H1 (cell line): ENCODE results near the gene VPS41. TPM values are rescaled to one million over a fixed set of nuclear protein-coding genes. Genes with fewer than 3 reads are reported as not detected.

ENCODE experiments used
- CTCF ChIA-PET: fragments of 300-600 bp; sonication (Branson Sonifier 250); formaldehyde crosslinking; loops from one replicate; lab custom pipeline; 2021; ENCODE audit not compliant: partially characterized antibody; lab: Charles Lee
- POLR2A ChIA-PET: fragments of 300-600 bp; sonication (Branson Sonifier 250); formaldehyde crosslinking; loops from one replicate; lab custom pipeline; 2021; ENCODE audit warnings: inconsistent platforms; ENCODE audit not compliant: partially characterized antibody; lab: Charles Lee
- DNase-seq, 2 experiments: peaks; one replicate each; pipeline versions ENCODE4 v3.0.0 to v3.0.0-alpha.2; 2010 to 2022; ENCODE audit warnings: low spot score in 2 of 2, low read depth in 1 of 2, mixed read lengths in 1 of 2
- FAIRE-seq: peaks from 2 replicates; lab custom pipeline; 2011; peaks lifted over from hg19 to GRCh38; lab: Jason Lieb, UNC
- H2AFZ ChIP-seq: 2 replicates; pipeline ENCODE4 v1.8.1; 2012; ENCODE audit warnings: low read length, inconsistent platforms
- H2AK5ac ChIP-seq: 2 replicates; pipeline ENCODE4 v1.6.1; 2013; ENCODE audit warnings: low read depth, low read length
- H2BK120ac ChIP-seq: replicated peaks from 2 replicates; pipeline ENCODE3; 2013; ENCODE audit warnings: low read depth, low read length, inconsistent platforms
- H2BK12ac ChIP-seq: 2 replicates; pipeline ENCODE4 v1.6.1; 2013; ENCODE audit warnings: low read depth, low read length
- H2BK15ac ChIP-seq: 2 replicates; pipeline ENCODE4 v1.6.1; 2013; ENCODE audit warnings: low read length
- H2BK20ac ChIP-seq: 2 replicates; pipeline ENCODE4 v1.6.1; 2013; ENCODE audit warnings: low read length
- H2BK5ac ChIP-seq: 2 replicates; pipeline ENCODE4 v1.6.1; 2013; ENCODE audit warnings: low read depth, low read length
- H3K14ac ChIP-seq: 2 replicates; pipeline ENCODE4 v1.6.1; 2013; ENCODE audit warnings: inconsistent platforms; ENCODE audit not compliant: insufficient read length
- H3K18ac ChIP-seq: 2 replicates; pipeline ENCODE4 v1.6.1; 2013; ENCODE audit warnings: low read length; ENCODE audit errors: extremely low read depth
- H3K23ac ChIP-seq: 2 replicates; pipeline ENCODE4 v1.6.1; 2013; ENCODE audit warnings: inconsistent platforms; ENCODE audit not compliant: insufficient read length
- H3K23me2 ChIP-seq: 2 replicates; pipeline ENCODE4 v1.6.1; 2013; ENCODE audit warnings: low read depth, low read length
- H3K27ac ChIP-seq: 2 replicates; pipeline ENCODE4 v1.6.1; 2011; ENCODE audit warnings: low read depth, low read length, inconsistent platforms
- H3K27me3 ChIP-seq, 4 experiments: replicated peaks in 1 of 4; 1 replicate in 1 of 4; 2 replicates in 3 of 4; pipeline versions ENCODE4 v1.6.1 to v1.8.1; 2011 to 2013; ENCODE audit warnings: low read length in 3 of 4, mild to moderate bottlenecking in 3 of 4, inconsistent platforms in 2 of 4, mixed read lengths in 2 of 4, moderate library complexity in 1 of 4; ENCODE audit not compliant: control insufficient read depth in 3 of 4, insufficient read depth in 3 of 4; ENCODE audit errors: extremely low read depth in 1 of 4
- H3K36me3 ChIP-seq, 4 experiments: 2 replicates each; pipeline versions ENCODE4 v1.6.1 to v1.8.1; 2011 to 2013; ENCODE audit warnings: mild to moderate bottlenecking in 4 of 4, low read length in 3 of 4, moderate library complexity in 2 of 4, control low read depth in 1 of 4, inconsistent platforms in 1 of 4; ENCODE audit not compliant: insufficient read depth in 4 of 4, control insufficient read depth in 2 of 4
- H3K4ac ChIP-seq: replicated peaks from 2 replicates; pipeline ENCODE3; 2013; ENCODE audit warnings: low read length, low read depth, mixed read lengths, inconsistent platforms; ENCODE audit not compliant: insufficient read length
- H3K4me1 ChIP-seq, 4 experiments: replicated peaks in 1 of 4; 1 replicate in 1 of 4; 2 replicates in 3 of 4; pipeline versions ENCODE4 v1.6.1 to v1.8.1; 2011 to 2013; ENCODE audit warnings: low read length in 3 of 4, inconsistent platforms in 2 of 4, mixed read lengths in 1 of 4; ENCODE audit not compliant: insufficient read depth in 4 of 4, control insufficient read depth in 3 of 4
- H3K4me2 ChIP-seq, 2 experiments: 2 replicates each; pipeline versions ENCODE4 v1.6.1 to v1.8.1; 2011 to 2013; ENCODE audit warnings: low read depth in 2 of 2, low read length in 2 of 2, control low read depth in 1 of 2, inconsistent platforms in 1 of 2, mild to moderate bottlenecking in 1 of 2; ENCODE audit not compliant: insufficient read depth in 1 of 2
- H3K4me3 ChIP-seq, 4 experiments: fragments of 200-600, 300-600 bp in 1 of 4; sonication (generic), shearing (Covaris generic), sonication (Bioruptor Twin) in 1 of 4; 2 replicates each; pipeline versions ENCODE4 v1.5.1 to v1.8.1; 2011 to 2016; ENCODE audit warnings: low read length in 4 of 4, low read depth in 3 of 4, control low read depth in 2 of 4, inconsistent platforms in 2 of 4, mild to moderate bottlenecking in 2 of 4, mixed read lengths in 1 of 4, moderate library complexity in 1 of 4; ENCODE audit not compliant: insufficient read depth in 2 of 4; ENCODE audit errors: extremely low read depth in 1 of 4
- H3K56ac ChIP-seq: replicated peaks from 2 replicates; pipeline ENCODE3; 2013; ENCODE audit warnings: low read depth, mild to moderate bottlenecking, mixed read lengths, low read length, inconsistent platforms; ENCODE audit not compliant: insufficient read length
- H3K79me1 ChIP-seq: 2 replicates; pipeline ENCODE4 v1.6.1; 2013; ENCODE audit warnings: low read depth, low read length, control low read depth
- H3K79me2 ChIP-seq, 2 experiments: 2 replicates each; pipeline versions ENCODE4 v1.6.1 to v1.8.1; 2012 to 2013; ENCODE audit warnings: low read length in 2 of 2, mild to moderate bottlenecking in 2 of 2, inconsistent platforms in 1 of 2; ENCODE audit not compliant: insufficient read depth in 2 of 2, control insufficient read depth in 1 of 2
- H3K9ac ChIP-seq, 4 experiments: replicated peaks in 1 of 4; 1 replicate in 1 of 4; 2 replicates in 3 of 4; pipeline versions ENCODE4 v1.6.1 to v1.8.1; 2011 to 2013; ENCODE audit warnings: low read depth in 3 of 4, low read length in 3 of 4, control low read depth in 2 of 4, mild to moderate bottlenecking in 2 of 4, moderate library complexity in 2 of 4, inconsistent platforms in 1 of 4; ENCODE audit errors: extremely low read depth in 1 of 4
- H3K9me3 ChIP-seq, 2 experiments: 2 replicates each; pipeline versions ENCODE4 v1.6.1 to v1.8.1; 2012 to 2013; ENCODE audit warnings: mild to moderate bottlenecking in 2 of 2, moderate library complexity in 2 of 2, control low read depth in 1 of 2, inconsistent platforms in 1 of 2, low read depth in 1 of 2, low read length in 1 of 2, mixed read lengths in 1 of 2; ENCODE audit not compliant: insufficient read depth in 2 of 2
- H4K20me1 ChIP-seq, 2 experiments: replicated peaks in 1 of 2; 2 replicates each; pipeline versions ENCODE3 to v1.8.1; 2011 to 2013; ENCODE audit warnings: inconsistent platforms in 2 of 2, low read length in 2 of 2, mild to moderate bottlenecking in 1 of 2; ENCODE audit not compliant: insufficient read depth in 2 of 2, control insufficient read depth in 1 of 2
- H4K5ac ChIP-seq: 2 replicates; pipeline ENCODE4 v1.6.1; 2013; ENCODE audit warnings: low read length, low read depth, mixed read lengths, inconsistent platforms; ENCODE audit not compliant: insufficient read length
- H4K8ac ChIP-seq: 2 replicates; pipeline ENCODE4 v1.8.0; 2013; ENCODE audit warnings: mild to moderate bottlenecking, moderate library complexity, low read length, inconsistent platforms; ENCODE audit not compliant: insufficient read depth; ENCODE audit errors: extremely low read depth
- H4K91ac ChIP-seq: replicated peaks from 2 replicates; pipeline ENCODE3; 2013; ENCODE audit warnings: low read length, mixed read lengths, inconsistent platforms; ENCODE audit not compliant: insufficient read length
- BCL11A ChIP-seq, 2 experiments: IDR thresholded peaks; one replicate each; pipeline ENCODE4 v1.6.1; 2011; ENCODE audit warnings: low read depth in 2 of 2, low read length in 2 of 2, mild to moderate bottlenecking in 2 of 2
- NRF1 ChIP-seq: IDR thresholded peaks from 2 replicates; pipeline ENCODE4 v1.6.1; 2011; ENCODE audit warnings: mild to moderate bottlenecking, low read depth, low read length, improper control_type of control experiment
- TBP ChIP-seq: IDR thresholded peaks from 2 replicates; pipeline ENCODE4 v1.6.1; 2011; ENCODE audit warnings: low read depth, low read length, improper control_type of control experiment
- WGBS, 2 experiments: shearing (Covaris generic) in 1 of 2; methylation state at CpG; one replicate each; pipeline versions ENCODE4 v1.1.6 to v1.1.7; 2013 to 2015; ENCODE audit warnings: low lambda C conversion rate in 2 of 2, mixed read lengths in 2 of 2, inconsistent platforms in 1 of 2, low coverage in 1 of 2, missing lambda C conversion rate in 1 of 2; ENCODE audit not compliant: insufficient replicate concordance in 2 of 2, insufficient coverage in 1 of 2, insufficient read length in 1 of 2; ENCODE audit errors: extremely low coverage in 1 of 2, missing lambda C conversion rate in 1 of 2; 5-methylcytosine and 5-hydroxymethylcytosine counted together
- polyA plus RNA-seq, 7 experiments: library from polyadenylated mRNA; depleted of rRNA in 3 of 7; stranded (reverse) in 5 of 7; unstranded in 2 of 7; fragments of >200 nt in 5 of 7; fragments of 200-250 nt in 2 of 7; gene quantifications; 1 replicate in 5 of 7; 2 replicates in 1 of 7; 4 replicates in 1 of 7; pipeline versions ENCODE4 v1.2.1 to v1.2.3, GENCODE V29; 2011 to 2013; ENCODE audit warnings: missing spikeins in 2 of 7, mixed read lengths in 2 of 7
- total RNA-seq: library from RNA; stranded (reverse); fragmentation: NEBNext Ultra II Directional; extraction: Animal tissue kit (Norgen Biotek cat#: 25700); gene quantifications from 2 replicates; pipeline ENCODE4 v1.2.1, GENCODE V29; 2021
- TF ChIP-seq, protein P1 (sequence below): IDR thresholded peaks from 2 replicates; pipeline ENCODE4 v1.6.1; 2012; ENCODE audit warnings: low read length, inconsistent platforms

The VPS41 gene
- total and polyA plus RNA-seq, 2 of the 8 experiments (the other 6 are each of a cell fraction or from before 2014, with no cell fraction given): 10.7 to 63.3 TPM

- no peak overlapping the region for H3K27ac ChIP-seq
- peaks cover 3% of the 10 kb centered on the region in 2 experiments for H4K20me1 ChIP-seq
- no peak for DNase-seq
- H2BK120ac ChIP-seq: no peak overlapping the region
- H2AK5ac ChIP-seq: no peak overlapping the region
- no peak overlapping the region for H3K23ac ChIP-seq
- no peak overlapping the region for H4K8ac ChIP-seq
- H3K79me1 ChIP-seq: peaks cover 5% of the 10 kb centered on the region
- no peak overlapping the region for H2BK5ac ChIP-seq
- no peak for TF ChIP-seq TBP
- TF ChIP-seq, protein P1, sequence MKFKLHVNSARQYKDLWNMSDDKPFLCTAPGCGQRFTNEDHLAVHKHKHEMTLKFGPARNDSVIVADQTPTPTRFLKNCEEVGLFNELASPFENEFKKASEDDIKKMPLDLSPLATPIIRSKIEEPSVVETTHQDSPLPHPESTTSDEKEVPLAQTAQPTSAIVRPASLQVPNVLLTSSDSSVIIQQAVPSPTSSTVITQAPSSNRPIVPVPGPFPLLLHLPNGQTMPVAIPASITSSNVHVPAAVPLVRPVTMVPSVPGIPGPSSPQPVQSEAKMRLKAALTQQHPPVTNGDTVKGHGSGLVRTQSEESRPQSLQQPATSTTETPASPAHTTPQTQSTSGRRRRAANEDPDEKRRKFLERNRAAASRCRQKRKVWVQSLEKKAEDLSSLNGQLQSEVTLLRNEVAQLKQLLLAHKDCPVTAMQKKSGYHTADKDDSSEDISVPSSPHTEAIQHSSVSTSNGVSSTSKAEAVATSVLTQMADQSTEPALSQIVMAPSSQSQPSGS: no peak
- no peak for TF ChIP-seq BCL11A (IDR thresholded peaks at IDR 0.05; ENCODE audit: low read depth in 2 of 2, low read length in 2 of 2)
- TF ChIP-seq NRF1: no peak
- TF ChIP-seq, all 59 proteins: peak for 0
- Histone ChIP-seq H2AFZ (no peak overlapping the region), H3K4ac (no peak overlapping the region), H3K23me2 (no peaks in the 10 kb centered on the region; the same call in 1 of the 2 replicates), H4K91ac (no peak overlapping the region), H2BK15ac (no peak overlapping the region), H3K9ac (peak overlapping the region in 1 of 4 experiments; percentile 37; a peak in 1 of 7 replicates), H3K4me1 (peaks cover 0 to 9% (median 1%) of the 10 kb centered on the region in 4 experiments; a peak in 1 of 7 replicates), H3K18ac (no peak overlapping the region), H3K79me2 (peaks cover 0 to 34% of the 10 kb centered on the region in 2 experiments; a peak in 2 of 4 replicates), H3K27me3 (no peaks in the 10 kb centered on the region), H3K4me2 (no peak overlapping the region), H2BK20ac (no peak overlapping the region), H3K56ac (no peak overlapping the region), H3K36me3 (no peaks in the 10 kb centered on the region), H3K4me3 (no peak overlapping the region), H3K9me3 (no peaks in the 10 kb centered on the region), H3K14ac (no peak overlapping the region), H4K5ac (no peak overlapping the region), H2BK12ac (no peak overlapping the region)
- 88% methylated on average over 3 of the region's 3 CpGs; no CpG with 5 or more reads in 1 of the 2 experiments for WGBS, 2 experiments
- ChIA-PET CTCF (no interaction called here), POLR2A (no interaction called here)
- no peak for FAIRE-seq
Observed at GRCh38 chr7:38907066-38907465, 1.9 kb downstream of the VPS41 start.
